ENCODE data around the gene MCTP1. TPM values are rescaled to one million over a fixed set of nuclear protein-coding genes. Genes with fewer than 3 reads are reported as not detected.

The MCTP1 gene
- polyA plus RNA-seq, 1 donor from 2014 or later, result 1.9 TPM

DNA sequence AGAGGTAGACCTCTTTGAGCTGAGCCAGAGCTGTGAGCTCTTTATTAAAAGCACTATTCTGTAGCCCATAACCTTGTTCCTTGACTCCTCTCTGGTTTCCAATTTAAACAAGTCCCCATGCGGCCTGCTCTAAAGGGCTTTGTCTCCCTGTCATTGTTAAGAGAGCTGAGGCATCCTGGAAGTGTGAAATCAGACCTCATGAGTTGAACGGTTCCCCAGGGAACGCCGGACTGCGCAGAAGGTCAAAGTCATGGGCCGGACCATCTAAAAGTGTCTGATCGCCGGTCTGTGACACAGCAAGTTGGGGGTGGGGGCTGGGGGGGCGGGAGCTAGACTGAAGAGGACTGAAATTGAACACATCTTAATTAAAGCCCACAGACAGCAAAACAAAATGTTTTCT, 400.6 kb downstream of the MCTP1 start:
- Histone ChIP-seq H3K27me3 (ENCODE audit: insufficient read depth, low read depth, low read length) (no peaks in the 10 kb centered on the region), H3K79me2 (replicated peaks; ENCODE audit: insufficient read depth, low read length) (no peaks in the 10 kb centered on the region), H3K9ac (ENCODE audit: low read length) (no peak overlapping the region), H3K36me3 (ENCODE audit: insufficient read depth, low read length) (no peaks in the 10 kb centered on the region), H2AFZ (ENCODE audit: low read depth, low read length) (no peak overlapping the region), H3K9me3 (ENCODE audit: low read length) (no peaks in the 10 kb centered on the region), H3K9me2 (ENCODE audit: insufficient read depth, low read length) (no peaks in the 10 kb centered on the region), H4K20me1 (ENCODE audit: insufficient read depth) (no peaks in the 10 kb centered on the region), H3K4me3 (ENCODE audit: low read length) (no peak overlapping the region), H3K27ac (ENCODE audit: low read length) (no peak overlapping the region), H3F3A (ENCODE audit: insufficient read depth, low read length, poor library complexity, severe bottlenecking) (no peaks in the 10 kb centered on the region), H3K4me2 (ENCODE audit: low read length) (no peak overlapping the region)
- no peak for TF ChIP-seq POLR2AphosphoS5 (IDR thresholded peaks at IDR 0.05)
- TF ChIP-seq TAF1 (IDR thresholded peaks at IDR 0.05; ENCODE audit: low read depth), result no peak
- no peak for TF ChIP-seq EP300 (conservative IDR thresholded peaks at IDR 0.05; ENCODE audit: poor library complexity, severe bottlenecking)
- TF ChIP-seq SMC3 (conservative IDR thresholded peaks at IDR 0.05; ENCODE audit: poor library complexity), result no peak
- TF ChIP-seq, protein P1, sequence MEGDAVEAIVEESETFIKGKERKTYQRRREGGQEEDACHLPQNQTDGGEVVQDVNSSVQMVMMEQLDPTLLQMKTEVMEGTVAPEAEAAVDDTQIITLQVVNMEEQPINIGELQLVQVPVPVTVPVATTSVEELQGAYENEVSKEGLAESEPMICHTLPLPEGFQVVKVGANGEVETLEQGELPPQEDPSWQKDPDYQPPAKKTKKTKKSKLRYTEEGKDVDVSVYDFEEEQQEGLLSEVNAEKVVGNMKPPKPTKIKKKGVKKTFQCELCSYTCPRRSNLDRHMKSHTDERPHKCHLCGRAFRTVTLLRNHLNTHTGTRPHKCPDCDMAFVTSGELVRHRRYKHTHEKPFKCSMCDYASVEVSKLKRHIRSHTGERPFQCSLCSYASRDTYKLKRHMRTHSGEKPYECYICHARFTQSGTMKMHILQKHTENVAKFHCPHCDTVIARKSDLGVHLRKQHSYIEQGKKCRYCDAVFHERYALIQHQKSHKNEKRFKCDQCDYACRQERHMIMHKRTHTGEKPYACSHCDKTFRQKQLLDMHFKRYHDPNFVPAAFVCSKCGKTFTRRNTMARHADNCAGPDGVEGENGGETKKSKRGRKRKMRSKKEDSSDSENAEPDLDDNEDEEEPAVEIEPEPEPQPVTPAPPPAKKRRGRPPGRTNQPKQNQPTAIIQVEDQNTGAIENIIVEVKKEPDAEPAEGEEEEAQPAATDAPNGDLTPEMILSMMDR (IDR thresholded peaks at IDR 0.05; ENCODE audit: poor library complexity, severe bottlenecking), result no peak
- TF ChIP-seq, protein P2, sequence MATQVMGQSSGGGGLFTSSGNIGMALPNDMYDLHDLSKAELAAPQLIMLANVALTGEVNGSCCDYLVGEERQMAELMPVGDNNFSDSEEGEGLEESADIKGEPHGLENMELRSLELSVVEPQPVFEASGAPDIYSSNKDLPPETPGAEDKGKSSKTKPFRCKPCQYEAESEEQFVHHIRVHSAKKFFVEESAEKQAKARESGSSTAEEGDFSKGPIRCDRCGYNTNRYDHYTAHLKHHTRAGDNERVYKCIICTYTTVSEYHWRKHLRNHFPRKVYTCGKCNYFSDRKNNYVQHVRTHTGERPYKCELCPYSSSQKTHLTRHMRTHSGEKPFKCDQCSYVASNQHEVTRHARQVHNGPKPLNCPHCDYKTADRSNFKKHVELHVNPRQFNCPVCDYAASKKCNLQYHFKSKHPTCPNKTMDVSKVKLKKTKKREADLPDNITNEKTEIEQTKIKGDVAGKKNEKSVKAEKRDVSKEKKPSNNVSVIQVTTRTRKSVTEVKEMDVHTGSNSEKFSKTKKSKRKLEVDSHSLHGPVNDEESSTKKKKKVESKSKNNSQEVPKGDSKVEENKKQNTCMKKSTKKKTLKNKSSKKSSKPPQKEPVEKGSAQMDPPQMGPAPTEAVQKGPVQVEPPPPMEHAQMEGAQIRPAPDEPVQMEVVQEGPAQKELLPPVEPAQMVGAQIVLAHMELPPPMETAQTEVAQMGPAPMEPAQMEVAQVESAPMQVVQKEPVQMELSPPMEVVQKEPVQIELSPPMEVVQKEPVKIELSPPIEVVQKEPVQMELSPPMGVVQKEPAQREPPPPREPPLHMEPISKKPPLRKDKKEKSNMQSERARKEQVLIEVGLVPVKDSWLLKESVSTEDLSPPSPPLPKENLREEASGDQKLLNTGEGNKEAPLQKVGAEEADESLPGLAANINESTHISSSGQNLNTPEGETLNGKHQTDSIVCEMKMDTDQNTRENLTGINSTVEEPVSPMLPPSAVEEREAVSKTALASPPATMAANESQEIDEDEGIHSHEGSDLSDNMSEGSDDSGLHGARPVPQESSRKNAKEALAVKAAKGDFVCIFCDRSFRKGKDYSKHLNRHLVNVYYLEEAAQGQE (IDR thresholded peaks at IDR 0.05; ENCODE audit: borderline replicate concordance), result no peak
- no peak for TF ChIP-seq RAD21 (conservative IDR thresholded peaks at IDR 0.05)
- TF ChIP-seq EZH2 (IDR thresholded peaks at IDR 0.05; ENCODE audit: borderline replicate concordance, insufficient read depth, low read length, poor library complexity, severe bottlenecking), result no peak
- TF ChIP-seq MXI1 (conservative IDR thresholded peaks at IDR 0.05; ENCODE audit: poor library complexity, severe bottlenecking), result no peak

DNA sequence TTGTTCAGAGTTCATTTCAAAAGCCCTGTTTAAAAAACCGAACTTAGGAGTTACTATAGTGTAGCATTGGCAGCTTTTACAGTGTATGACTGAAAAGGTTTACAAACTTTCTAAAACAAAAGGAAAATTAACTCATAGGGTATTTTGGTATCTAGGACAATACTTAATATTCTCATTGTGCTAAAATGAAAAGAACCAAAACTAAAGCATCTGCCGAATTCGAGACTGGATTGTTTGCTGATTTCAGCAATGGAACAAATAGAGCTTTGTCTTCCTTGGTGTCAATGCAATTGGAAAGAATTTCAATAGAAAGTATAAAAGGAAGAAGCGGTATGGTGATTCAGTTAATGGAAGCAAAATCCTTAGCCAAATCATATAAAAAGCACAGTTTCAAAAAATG, 412.4 kb downstream of the MCTP1 start:
- TF ChIP-seq MXI1 (conservative IDR thresholded peaks at IDR 0.05; ENCODE audit: poor library complexity, severe bottlenecking) (no peak), EZH2 (IDR thresholded peaks at IDR 0.05; ENCODE audit: borderline replicate concordance, insufficient read depth, low read length, poor library complexity, severe bottlenecking) (no peak), SMC3 (conservative IDR thresholded peaks at IDR 0.05; ENCODE audit: poor library complexity) (no peak), RAD21 (conservative IDR thresholded peaks at IDR 0.05) (no peak), POLR2AphosphoS5 (IDR thresholded peaks at IDR 0.05) (no peak), EP300 (conservative IDR thresholded peaks at IDR 0.05; ENCODE audit: poor library complexity, severe bottlenecking) (no peak)
- TF ChIP-seq, protein P1 (IDR thresholded peaks at IDR 0.05; ENCODE audit: poor library complexity, severe bottlenecking), result no peak
- TF ChIP-seq, protein P2 (IDR thresholded peaks at IDR 0.05; ENCODE audit: borderline replicate concordance), result no peak
- Histone ChIP-seq H3K9ac (ENCODE audit: low read length) (no peak overlapping the region), H3K27ac (ENCODE audit: low read length) (no peak overlapping the region), H3K27me3 (ENCODE audit: insufficient read depth, low read depth, low read length) (no peaks in the 10 kb centered on the region), H3K79me2 (replicated peaks; ENCODE audit: insufficient read depth, low read length) (no peaks in the 10 kb centered on the region), H3K4me3 (ENCODE audit: low read length) (no peak overlapping the region), H3K36me3 (ENCODE audit: insufficient read depth, low read length) (no peaks in the 10 kb centered on the region), H3K9me2 (ENCODE audit: insufficient read depth, low read length) (no peaks in the 10 kb centered on the region), H3F3A (ENCODE audit: insufficient read depth, low read length, poor library complexity, severe bottlenecking) (no peaks in the 10 kb centered on the region), H2AFZ (ENCODE audit: low read depth, low read length) (no peak overlapping the region), H4K20me1 (ENCODE audit: insufficient read depth) (no peaks in the 10 kb centered on the region), H3K9me3 (ENCODE audit: low read length) (no peaks in the 10 kb centered on the region), H3K4me2 (ENCODE audit: low read length) (no peak overlapping the region)

All from neural cell (in vitro differentiated cells).